Endothelial cell of umbilical vein (primary cell): ENCODE results near the gene CDH23. TPM values are rescaled to one million over a fixed set of nuclear protein-coding genes. Genes with fewer than 3 reads are reported as not detected.
A peak's percentile ranks its signal among the peaks of the same experiment; 100 is the strongest.

ENCODE experiments used
- BruUV-seq: library from RNA; stranded (reverse); fragments of 400-500 nt; replicated peaks from 2 replicates; lab custom pipeline; 2021; lab: Mats Ljungman, UMichigan
- CTCF ChIA-PET: fragments of 300-600, 350-600 bp; sonication (Branson Sonifier 250); formaldehyde crosslinking; loops from one replicate; lab custom pipeline; 2021; ENCODE audit warnings: antibody characterized with exemption, inconsistent platforms; lab: Charles Lee
- POLR2A ChIA-PET: fragments of 300-600, 350-600 bp; sonication (Branson Sonifier 250); formaldehyde crosslinking; loops from one replicate; lab custom pipeline; 2021; ENCODE audit warnings: antibody characterized with exemption, inconsistent platforms; lab: Charles Lee
- DNase-seq: peaks from one replicate; pipeline ENCODE4 v3.0.0-alpha.2; 2011; ENCODE audit warnings: low read depth, low spot score
- FAIRE-seq: peaks from 2 replicates; lab custom pipeline; 2011; peaks lifted over from hg19 to GRCh38; lab: Jason Lieb, UNC
- H2AFZ ChIP-seq: 2 replicates; pipeline ENCODE4 v1.6.0; 2012; ENCODE audit warnings: low read depth, low read length, control low read depth, inconsistent platforms
- H3K27ac ChIP-seq: 2 replicates; pipeline ENCODE4 v1.5.1; 2011; ENCODE audit warnings: low read depth, mild to moderate bottlenecking, control low read depth, low read length, moderate library complexity; ENCODE audit not compliant: insufficient read depth
- H3K27me3 ChIP-seq, 2 experiments: 2 replicates each; pipeline versions ENCODE4 v1.6.0 to v1.6.1; 2011; ENCODE audit warnings: low read length in 2 of 2, mixed read lengths in 1 of 2; ENCODE audit not compliant: control insufficient read depth in 2 of 2, insufficient read depth in 2 of 2
- H3K36me3 ChIP-seq, 2 experiments: 2 replicates in 1 of 2; 3 replicates in 1 of 2; pipeline ENCODE4 v1.5.1; 2011; ENCODE audit warnings: low read length in 2 of 2, mild to moderate bottlenecking in 1 of 2, moderate library complexity in 1 of 2; ENCODE audit not compliant: control insufficient read depth in 2 of 2, insufficient read depth in 2 of 2; ENCODE audit errors: extremely low read depth in 1 of 2
- H3K4me1 ChIP-seq: 3 replicates; pipeline ENCODE4 v1.5.1; 2011; ENCODE audit warnings: mild to moderate bottlenecking, low read length; ENCODE audit not compliant: control insufficient read depth, insufficient read depth; ENCODE audit errors: extremely low read depth
- H3K4me2 ChIP-seq: 2 replicates; pipeline ENCODE4 v1.6.1; 2011; ENCODE audit warnings: low read length, control low read depth, mixed read lengths; ENCODE audit not compliant: insufficient read depth
- H3K4me3 ChIP-seq, 3 experiments: fragments of 200-600 bp in 1 of 3; sonication (generic), shearing (Covaris generic) in 1 of 3; replicated peaks in 1 of 3; 2 replicates each; pipeline ENCODE4 v1.5.1; 2011 to 2016; ENCODE audit warnings: control low read depth in 3 of 3, low read length in 3 of 3, mild to moderate bottlenecking in 2 of 3, inconsistent platforms in 1 of 3, low read depth in 1 of 3, moderate library complexity in 1 of 3; ENCODE audit not compliant: insufficient read depth in 1 of 3
- H3K79me2 ChIP-seq: 2 replicates; pipeline ENCODE4 v1.6.0; 2012; ENCODE audit warnings: low read length, inconsistent platforms; ENCODE audit not compliant: control insufficient read depth, insufficient read depth
- H3K9ac ChIP-seq: replicated peaks from 2 replicates; pipeline ENCODE3; 2011; ENCODE audit warnings: low read length, control low read depth; ENCODE audit not compliant: insufficient read depth; ENCODE audit errors: extremely low read depth
- H3K9me1 ChIP-seq: replicated peaks from 3 replicates; pipeline ENCODE4 v1.6.0; 2011; ENCODE audit warnings: mild to moderate bottlenecking, low read length; ENCODE audit not compliant: control insufficient read depth, insufficient read depth; ENCODE audit errors: extremely low read depth
- H3K9me3 ChIP-seq: replicated peaks from 2 replicates; pipeline ENCODE4 v1.5.1; 2012; ENCODE audit warnings: low read length, inconsistent platforms; ENCODE audit not compliant: control insufficient read depth, insufficient read depth
- H4K20me1 ChIP-seq: replicated peaks from 2 replicates; pipeline ENCODE3; 2011; ENCODE audit warnings: mild to moderate bottlenecking, low read length; ENCODE audit not compliant: control insufficient read depth, insufficient read depth; ENCODE audit errors: extremely low read depth
- EZH2 ChIP-seq: IDR thresholded peaks from 2 replicates; pipeline ENCODE4 v1.6.1; 2012; ENCODE audit warnings: borderline replicate concordance, low read depth, mild to moderate bottlenecking, moderate library complexity, low read length, inconsistent platforms; ENCODE audit not compliant: severe bottlenecking
- FOS ChIP-seq: IDR thresholded peaks from 2 replicates; pipeline ENCODE4 v1.6.1; 2011; ENCODE audit warnings: mild to moderate bottlenecking, low read length, moderate library complexity, borderline replicate concordance; ENCODE audit not compliant: insufficient read depth
- GATA2 ChIP-seq: IDR thresholded peaks from 2 replicates; pipeline ENCODE4 v1.7.0; 2011; ENCODE audit warnings: low read depth, mild to moderate bottlenecking, moderate library complexity, mixed read lengths, low read length; ENCODE audit not compliant: insufficient read length, insufficient read depth
- JUN ChIP-seq: IDR thresholded peaks from 2 replicates; pipeline ENCODE4 v1.6.1; 2011; ENCODE audit warnings: borderline replicate concordance, low read depth; ENCODE audit not compliant: insufficient read length, insufficient read depth
- MYC ChIP-seq: IDR thresholded peaks from one replicate; pipeline ENCODE4 v1.6.1; 2011; ENCODE audit warnings: mild to moderate bottlenecking, low read depth, low read length
- POLR2A ChIP-seq: IDR thresholded peaks from 2 replicates; pipeline ENCODE4 v1.6.1; 2012; ENCODE audit warnings: low read depth, mild to moderate bottlenecking, control low read depth, low read length
- POLR2AphosphoS5 ChIP-seq: IDR thresholded peaks from 2 replicates; pipeline ENCODE4 v1.6.1; 2012; ENCODE audit warnings: low read depth, mild to moderate bottlenecking, control low read depth, low read length, moderate library complexity; ENCODE audit not compliant: insufficient read depth
- dilution Hi-C: fragments of 300-500 bp; cut with MboI; formaldehyde crosslinking; loops from one replicate; pipeline ENCODE4 v1.15.0; 2019; ENCODE audit warnings: low sequenced_read_pairs; ENCODE audit not compliant: extremely low pct_ligation_motif_present
- intact Hi-C: fragments of 100-400 bp; cut with micrococcal nuclease; formaldehyde crosslinking; loops from one replicate; pipeline ENCODE4 v1.10.0; 2022
- polyA plus RNA-seq, 4 experiments: library from polyadenylated mRNA; depleted of rRNA in 3 of 4; stranded (reverse) in 3 of 4; unstranded in 1 of 4; fragments of >200 nt; gene quantifications; 2 replicates each; pipeline versions ENCODE4 v1.2.1 to v1.2.3, GENCODE V29; 2011 to 2012; ENCODE audit warnings: missing spikeins in 1 of 4
- total RNA-seq: library from RNA; stranded (reverse); gene quantifications from 2 replicates; pipeline ENCODE4 v1.2.3, GENCODE V29; 2021
- TF ChIP-seq, protein P1 (sequence below): IDR thresholded peaks from 2 replicates; pipeline ENCODE4 v1.6.1; 2011; ENCODE audit not compliant: insufficient read depth, insufficient read length
- TF ChIP-seq, protein P2 (sequence below), 2 donors: IDR thresholded peaks; 1 replicate in 1 of 2; 2 replicates in 1 of 2; pipeline ENCODE4 v1.5.1; 2011; ENCODE audit warnings: low read length in 2 of 2, mild to moderate bottlenecking in 2 of 2, moderate library complexity in 2 of 2, control low read depth in 1 of 2, inconsistent platforms in 1 of 2, low read depth in 1 of 2; ENCODE audit not compliant: insufficient read depth in 1 of 2; ENCODE audit errors: extremely low read depth in 1 of 2

CDH23 gene
- total and polyA plus RNA-seq, 2 donors (not counting 3 experiments of a cell fraction or from before 2014, with no cell fraction given): not detected

DNA sequence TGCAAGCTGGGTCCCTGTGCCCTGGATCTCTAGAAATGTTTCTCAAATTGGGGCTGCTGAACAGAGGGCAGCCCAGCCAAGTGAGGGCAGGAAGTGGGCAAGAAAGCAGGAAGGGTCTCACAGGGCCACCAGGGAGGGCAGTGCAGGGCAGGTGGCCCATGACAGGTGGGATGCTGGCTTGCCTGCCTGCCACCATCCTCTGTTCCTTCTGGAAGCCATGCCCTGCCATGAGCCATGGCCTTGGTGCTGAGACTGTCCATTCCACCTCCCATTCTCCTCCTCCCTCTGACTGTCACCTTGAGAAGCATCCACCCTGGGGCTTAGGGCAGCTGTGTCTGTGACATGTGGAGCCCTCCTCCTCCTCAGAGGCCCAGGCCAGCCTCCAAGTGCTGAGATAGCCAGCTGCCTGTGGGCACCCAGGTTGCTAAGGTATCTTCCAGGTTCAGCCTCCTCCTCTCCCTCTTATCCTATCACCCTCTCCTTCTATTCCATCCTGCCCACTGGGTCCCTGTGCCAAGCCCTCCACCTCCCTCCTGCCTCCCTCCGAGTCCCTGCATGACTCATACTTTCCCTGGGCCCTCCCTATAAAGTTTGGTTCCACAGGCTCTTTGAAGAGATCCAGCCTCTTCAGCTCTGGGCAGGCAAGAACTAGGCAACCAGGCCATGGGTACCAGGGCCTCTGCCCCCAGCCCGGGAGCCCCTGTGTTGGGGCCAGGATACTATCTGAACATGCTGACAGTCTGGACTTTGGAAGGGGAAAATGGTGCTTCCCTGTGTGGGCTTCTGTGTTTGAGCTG is 375.3 kb downstream of the CDH23 start:
- FAIRE-seq: no peak
- DNase-seq: peak; percentile 32
- Histone ChIP-seq H3K9me1 (no peaks in the 10 kb centered on the region), H2AFZ (no peak overlapping the region), H3K9me3 (no peaks in the 10 kb centered on the region), H3K4me1 (peaks cover 36% of the 10 kb centered on the region), H3K79me2 (no peaks in the 10 kb centered on the region), H3K27me3 (no peaks in the 10 kb centered on the region), H3K36me3 (no peaks in the 10 kb centered on the region), H3K4me2 (no peak overlapping the region), H3K9ac (no peak overlapping the region), H3K27ac (no peak overlapping the region), H4K20me1 (no peaks in the 10 kb centered on the region), H3K4me3 (no peak overlapping the region)
- BruUV-seq: no TSS peak
- dilution Hi-C loops: no loop called here
- intact Hi-C loops: loop anchor here (2.0 kb wide), 2 partner anchors 45 to 77 kb away; no protein-coding TSS in a partner anchor
- CTCF ChIA-PET: interaction anchor here (1.0 to 3.8 kb wide), 8 partner anchors 23 to 124 kb away, joined by 5 to 19 read pairs (median 10); no protein-coding TSS in a partner anchor
- TF ChIP-seq FOS (peak; percentile 35), MYC (no peak), GATA2 (no peak)
- POLR2A ChIA-PET: no interaction called here

DNA sequence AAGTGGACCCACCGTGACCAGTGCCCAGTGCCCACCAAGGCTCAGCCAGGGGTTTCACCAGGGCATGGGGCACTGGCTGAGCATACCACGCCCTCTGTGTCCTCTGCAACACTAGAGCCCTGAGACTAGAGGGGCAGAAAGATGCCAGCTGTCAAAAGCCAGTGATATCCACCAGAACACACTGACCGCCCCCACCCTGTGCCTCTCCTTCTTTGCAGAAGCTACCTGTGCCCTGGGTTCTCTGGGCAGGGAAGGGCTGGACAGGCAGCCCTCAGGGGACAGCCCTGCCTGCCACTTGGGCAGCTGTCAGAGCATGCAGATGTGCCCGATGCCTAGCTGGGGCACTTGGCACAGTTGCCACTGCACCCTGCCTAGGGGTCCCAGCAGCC is 376.1 kb downstream of the CDH23 start:
- CTCF ChIA-PET: interaction anchor here (0.7 to 3.8 kb wide), 33 partner anchors 8 to 457 kb away, joined by 3 to 21 read pairs (median 5); partner anchors contain the start of gene PSAP

More for the DNA sequence above, 376.1 kb downstream of the CDH23 start:
- intact Hi-C loops: loop anchor here (2.0 kb wide), 2 partner anchors 46 to 78 kb away; no protein-coding TSS in a partner anchor
- no peak overlapping the region for H3K9ac ChIP-seq
- H3K4me1 ChIP-seq: peaks cover 28% of the 10 kb centered on the region
- peak overlapping the region in 2 of 3 experiments; percentile 28 to 44 for H3K4me3 ChIP-seq
- dilution Hi-C loops: no loop called here
- peak overlapping the region; percentile 28 for H3K4me2 ChIP-seq
- FAIRE-seq: no peak
- H3K9me1 ChIP-seq: no peaks in the 10 kb centered on the region
- no peaks in the 10 kb centered on the region for H3K79me2 ChIP-seq
- H3K27ac ChIP-seq: no peak overlapping the region
- BruUV-seq: no TSS peak
- no peak for TF ChIP-seq MYC
- TF ChIP-seq, protein P1, sequence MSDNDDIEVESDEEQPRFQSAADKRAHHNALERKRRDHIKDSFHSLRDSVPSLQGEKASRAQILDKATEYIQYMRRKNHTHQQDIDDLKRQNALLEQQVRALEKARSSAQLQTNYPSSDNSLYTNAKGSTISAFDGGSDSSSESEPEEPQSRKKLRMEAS: no peak
- no peak for TF ChIP-seq EZH2
- no peak for TF ChIP-seq POLR2AphosphoS5
- TF ChIP-seq GATA2: no peak
- TF ChIP-seq JUN: no peak
- TF ChIP-seq, protein P2, sequence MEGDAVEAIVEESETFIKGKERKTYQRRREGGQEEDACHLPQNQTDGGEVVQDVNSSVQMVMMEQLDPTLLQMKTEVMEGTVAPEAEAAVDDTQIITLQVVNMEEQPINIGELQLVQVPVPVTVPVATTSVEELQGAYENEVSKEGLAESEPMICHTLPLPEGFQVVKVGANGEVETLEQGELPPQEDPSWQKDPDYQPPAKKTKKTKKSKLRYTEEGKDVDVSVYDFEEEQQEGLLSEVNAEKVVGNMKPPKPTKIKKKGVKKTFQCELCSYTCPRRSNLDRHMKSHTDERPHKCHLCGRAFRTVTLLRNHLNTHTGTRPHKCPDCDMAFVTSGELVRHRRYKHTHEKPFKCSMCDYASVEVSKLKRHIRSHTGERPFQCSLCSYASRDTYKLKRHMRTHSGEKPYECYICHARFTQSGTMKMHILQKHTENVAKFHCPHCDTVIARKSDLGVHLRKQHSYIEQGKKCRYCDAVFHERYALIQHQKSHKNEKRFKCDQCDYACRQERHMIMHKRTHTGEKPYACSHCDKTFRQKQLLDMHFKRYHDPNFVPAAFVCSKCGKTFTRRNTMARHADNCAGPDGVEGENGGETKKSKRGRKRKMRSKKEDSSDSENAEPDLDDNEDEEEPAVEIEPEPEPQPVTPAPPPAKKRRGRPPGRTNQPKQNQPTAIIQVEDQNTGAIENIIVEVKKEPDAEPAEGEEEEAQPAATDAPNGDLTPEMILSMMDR (IDR thresholded peaks at IDR 0.05; ENCODE audit: extremely low read depth in 1 of 2, insufficient read depth in 1 of 2, low read depth in 1 of 2, low read length in 2 of 2): no peak
- no peak for TF ChIP-seq FOS
- TF ChIP-seq POLR2A: no peak
- DNase-seq: no peak
- POLR2A ChIA-PET: no interaction called here
- no peaks in the 10 kb centered on the region for H3K9me3 ChIP-seq
- no peaks in the 10 kb centered on the region for H3K36me3 ChIP-seq
- H3K27me3 ChIP-seq: no peaks in the 10 kb centered on the region
- peak overlapping the region; percentile 85 for H2AFZ ChIP-seq
- no peaks in the 10 kb centered on the region for H4K20me1 ChIP-seq
